AG10803 (cell line): ENCODE measurements around the gene TCF20.

Experiments used
- DNase-seq: peaks from one replicate; pipeline ENCODE4 v3.0.0; 2010; ENCODE audit warnings: low read depth
- H3K4me3 ChIP-seq: 2 replicates; pipeline ENCODE4 v1.5.1; 2011; ENCODE audit warnings: mild to moderate bottlenecking, low read length, control low read depth
- CTCF ChIP-seq: conservative IDR thresholded peaks from 2 replicates; pipeline ENCODE4 v1.5.1; 2011; ENCODE audit warnings: mild to moderate bottlenecking, low read length, control low read depth, inconsistent platforms

The TCF20 gene

GRCh38 chr22:42248995-42249394 is 21.5 kb downstream of the TCF20 start:
- DNase-seq: no peak
- no peak overlapping the region for H3K4me3 ChIP-seq
- no peak for TF ChIP-seq CTCF

GRCh38 chr22:42247596-42247995 is 22.9 kb downstream of the TCF20 start:
- H3K4me3 ChIP-seq: no peak overlapping the region
- no peak for DNase-seq
- TF ChIP-seq CTCF: no peak

- DNase-seq: no peak
- TF ChIP-seq CTCF: no peak
- H3K4me3 ChIP-seq: no peak overlapping the region
These were observed 26.7 kb downstream of the TCF20 start for GRCh38 chr22:42243802-42244060.

- H3K4me3 ChIP-seq: no peak overlapping the region
- DNase-seq: no peak
- TF ChIP-seq CTCF: no peak
These were observed 33.6 kb downstream of the TCF20 start for GRCh38 chr22:42236848-42237247.

GRCh38 chr22:42236268-42236667 is 34.2 kb downstream of the TCF20 start:
- no peak for DNase-seq
- H3K4me3 ChIP-seq: no peak overlapping the region
- TF ChIP-seq CTCF: no peak

- no peak for TF ChIP-seq CTCF
- DNase-seq: no peak
- no peak overlapping the region for H3K4me3 ChIP-seq
These were observed 36.6 kb downstream of the TCF20 start for GRCh38 chr22:42233879-42234278.

GRCh38 chr22:42231929-42232328 is 38.5 kb downstream of the TCF20 start:
- DNase-seq: no peak
- no peak for TF ChIP-seq CTCF
- no peak overlapping the region for H3K4me3 ChIP-seq
